ENCODE data around the gene MB. TPM values are rescaled to one million over a fixed set of nuclear protein-coding genes. Genes with fewer than 3 reads are reported as not detected.

Gene MB
- total and polyA plus RNA-seq, 2 experiments from 2014 or later: not detected

DNA sequence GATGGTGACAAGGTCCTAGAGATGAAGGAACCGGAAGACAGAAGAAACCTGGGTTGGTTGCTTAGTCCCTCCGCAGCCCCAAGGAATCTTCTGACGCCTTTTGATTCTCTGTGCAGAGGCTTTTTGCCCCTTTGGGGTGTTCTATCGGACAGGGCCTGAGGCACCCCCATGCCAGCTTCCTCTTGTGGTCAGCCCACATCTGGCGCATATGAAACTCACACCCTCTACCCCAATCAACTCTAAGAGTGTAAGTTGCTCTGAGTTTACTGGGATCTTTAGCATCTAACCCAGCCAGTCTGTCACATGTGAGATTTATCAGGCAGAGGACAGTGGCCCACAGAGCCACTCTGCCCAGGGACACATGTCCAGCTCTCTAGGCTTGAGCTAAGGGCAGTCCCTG is 59.1 kb downstream of the MB start:
- no peaks in the 10 kb centered on the region for H3F3A ChIP-seq (replicated peaks; ENCODE audit: low read depth)
- Mint-ChIP-seq H3K27ac (no peak overlapping the region), H3K4me3 (no peak overlapping the region), H3K4me1 (peaks cover 12% of the 10 kb centered on the region), H3K36me3 (ENCODE audit: low read depth) (no peaks in the 10 kb centered on the region), H3K9me3 (no peaks in the 10 kb centered on the region; the same call in 2 of the 3 replicates), H3K27me3 (ENCODE audit: insufficient read depth, low read depth, poor library complexity) (peaks cover 14% of the 10 kb centered on the region)
- no peak overlapping the region for H3K4me3 ChIP-seq
- H3K27me3 ChIP-seq (ENCODE audit: insufficient read depth): no peaks in the 10 kb centered on the region
- no peaks in the 10 kb centered on the region for H3K9me2 ChIP-seq (ENCODE audit: insufficient read depth)
- DNase-seq (ENCODE audit: low spot score) (no peak), ATAC-seq (no peak)
- peaks cover 7% of the 10 kb centered on the region for H3K4me1 ChIP-seq (ENCODE audit: insufficient read depth)
- H3K79me2 ChIP-seq (replicated peaks; ENCODE audit: insufficient read depth): no peaks in the 10 kb centered on the region
- no peak overlapping the region for H3K27ac ChIP-seq (ENCODE audit: low read depth)
- H2AFZ ChIP-seq: no peak overlapping the region
- no peak for TF ChIP-seq ZNF114 (CRISPR knock-in tag; IDR thresholded peaks at IDR 0.05)
- no peak for TF ChIP-seq ZNF331 (CRISPR knock-in tag; IDR thresholded peaks at IDR 0.05; ENCODE audit: low read depth)
- no peak for TF ChIP-seq CREB1 (CRISPR knock-in tag; IDR thresholded peaks at IDR 0.05; ENCODE audit: low read depth)
- TF ChIP-seq, protein P1, sequence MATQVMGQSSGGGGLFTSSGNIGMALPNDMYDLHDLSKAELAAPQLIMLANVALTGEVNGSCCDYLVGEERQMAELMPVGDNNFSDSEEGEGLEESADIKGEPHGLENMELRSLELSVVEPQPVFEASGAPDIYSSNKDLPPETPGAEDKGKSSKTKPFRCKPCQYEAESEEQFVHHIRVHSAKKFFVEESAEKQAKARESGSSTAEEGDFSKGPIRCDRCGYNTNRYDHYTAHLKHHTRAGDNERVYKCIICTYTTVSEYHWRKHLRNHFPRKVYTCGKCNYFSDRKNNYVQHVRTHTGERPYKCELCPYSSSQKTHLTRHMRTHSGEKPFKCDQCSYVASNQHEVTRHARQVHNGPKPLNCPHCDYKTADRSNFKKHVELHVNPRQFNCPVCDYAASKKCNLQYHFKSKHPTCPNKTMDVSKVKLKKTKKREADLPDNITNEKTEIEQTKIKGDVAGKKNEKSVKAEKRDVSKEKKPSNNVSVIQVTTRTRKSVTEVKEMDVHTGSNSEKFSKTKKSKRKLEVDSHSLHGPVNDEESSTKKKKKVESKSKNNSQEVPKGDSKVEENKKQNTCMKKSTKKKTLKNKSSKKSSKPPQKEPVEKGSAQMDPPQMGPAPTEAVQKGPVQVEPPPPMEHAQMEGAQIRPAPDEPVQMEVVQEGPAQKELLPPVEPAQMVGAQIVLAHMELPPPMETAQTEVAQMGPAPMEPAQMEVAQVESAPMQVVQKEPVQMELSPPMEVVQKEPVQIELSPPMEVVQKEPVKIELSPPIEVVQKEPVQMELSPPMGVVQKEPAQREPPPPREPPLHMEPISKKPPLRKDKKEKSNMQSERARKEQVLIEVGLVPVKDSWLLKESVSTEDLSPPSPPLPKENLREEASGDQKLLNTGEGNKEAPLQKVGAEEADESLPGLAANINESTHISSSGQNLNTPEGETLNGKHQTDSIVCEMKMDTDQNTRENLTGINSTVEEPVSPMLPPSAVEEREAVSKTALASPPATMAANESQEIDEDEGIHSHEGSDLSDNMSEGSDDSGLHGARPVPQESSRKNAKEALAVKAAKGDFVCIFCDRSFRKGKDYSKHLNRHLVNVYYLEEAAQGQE (IDR thresholded peaks at IDR 0.05; ENCODE audit: unreplicated experiment): no peak
- no peak for TF ChIP-seq EZH2phosphoT487 (IDR thresholded peaks at IDR 0.05; ENCODE audit: unreplicated experiment)
- TF ChIP-seq POLR2AphosphoS5 (IDR thresholded peaks at IDR 0.05; ENCODE audit: low read depth): no peak
- TF ChIP-seq NANOG (IDR thresholded peaks at IDR 0.05; ENCODE audit: borderline replicate concordance): no peak
- TF ChIP-seq, protein P2, sequence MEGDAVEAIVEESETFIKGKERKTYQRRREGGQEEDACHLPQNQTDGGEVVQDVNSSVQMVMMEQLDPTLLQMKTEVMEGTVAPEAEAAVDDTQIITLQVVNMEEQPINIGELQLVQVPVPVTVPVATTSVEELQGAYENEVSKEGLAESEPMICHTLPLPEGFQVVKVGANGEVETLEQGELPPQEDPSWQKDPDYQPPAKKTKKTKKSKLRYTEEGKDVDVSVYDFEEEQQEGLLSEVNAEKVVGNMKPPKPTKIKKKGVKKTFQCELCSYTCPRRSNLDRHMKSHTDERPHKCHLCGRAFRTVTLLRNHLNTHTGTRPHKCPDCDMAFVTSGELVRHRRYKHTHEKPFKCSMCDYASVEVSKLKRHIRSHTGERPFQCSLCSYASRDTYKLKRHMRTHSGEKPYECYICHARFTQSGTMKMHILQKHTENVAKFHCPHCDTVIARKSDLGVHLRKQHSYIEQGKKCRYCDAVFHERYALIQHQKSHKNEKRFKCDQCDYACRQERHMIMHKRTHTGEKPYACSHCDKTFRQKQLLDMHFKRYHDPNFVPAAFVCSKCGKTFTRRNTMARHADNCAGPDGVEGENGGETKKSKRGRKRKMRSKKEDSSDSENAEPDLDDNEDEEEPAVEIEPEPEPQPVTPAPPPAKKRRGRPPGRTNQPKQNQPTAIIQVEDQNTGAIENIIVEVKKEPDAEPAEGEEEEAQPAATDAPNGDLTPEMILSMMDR (conservative IDR thresholded peaks at IDR 0.05; ENCODE audit: low read depth in 2 of 2): no peak
- no peak for TF ChIP-seq JUNB (IDR thresholded peaks at IDR 0.05; ENCODE audit: unreplicated experiment)
- TF ChIP-seq, protein P3, sequence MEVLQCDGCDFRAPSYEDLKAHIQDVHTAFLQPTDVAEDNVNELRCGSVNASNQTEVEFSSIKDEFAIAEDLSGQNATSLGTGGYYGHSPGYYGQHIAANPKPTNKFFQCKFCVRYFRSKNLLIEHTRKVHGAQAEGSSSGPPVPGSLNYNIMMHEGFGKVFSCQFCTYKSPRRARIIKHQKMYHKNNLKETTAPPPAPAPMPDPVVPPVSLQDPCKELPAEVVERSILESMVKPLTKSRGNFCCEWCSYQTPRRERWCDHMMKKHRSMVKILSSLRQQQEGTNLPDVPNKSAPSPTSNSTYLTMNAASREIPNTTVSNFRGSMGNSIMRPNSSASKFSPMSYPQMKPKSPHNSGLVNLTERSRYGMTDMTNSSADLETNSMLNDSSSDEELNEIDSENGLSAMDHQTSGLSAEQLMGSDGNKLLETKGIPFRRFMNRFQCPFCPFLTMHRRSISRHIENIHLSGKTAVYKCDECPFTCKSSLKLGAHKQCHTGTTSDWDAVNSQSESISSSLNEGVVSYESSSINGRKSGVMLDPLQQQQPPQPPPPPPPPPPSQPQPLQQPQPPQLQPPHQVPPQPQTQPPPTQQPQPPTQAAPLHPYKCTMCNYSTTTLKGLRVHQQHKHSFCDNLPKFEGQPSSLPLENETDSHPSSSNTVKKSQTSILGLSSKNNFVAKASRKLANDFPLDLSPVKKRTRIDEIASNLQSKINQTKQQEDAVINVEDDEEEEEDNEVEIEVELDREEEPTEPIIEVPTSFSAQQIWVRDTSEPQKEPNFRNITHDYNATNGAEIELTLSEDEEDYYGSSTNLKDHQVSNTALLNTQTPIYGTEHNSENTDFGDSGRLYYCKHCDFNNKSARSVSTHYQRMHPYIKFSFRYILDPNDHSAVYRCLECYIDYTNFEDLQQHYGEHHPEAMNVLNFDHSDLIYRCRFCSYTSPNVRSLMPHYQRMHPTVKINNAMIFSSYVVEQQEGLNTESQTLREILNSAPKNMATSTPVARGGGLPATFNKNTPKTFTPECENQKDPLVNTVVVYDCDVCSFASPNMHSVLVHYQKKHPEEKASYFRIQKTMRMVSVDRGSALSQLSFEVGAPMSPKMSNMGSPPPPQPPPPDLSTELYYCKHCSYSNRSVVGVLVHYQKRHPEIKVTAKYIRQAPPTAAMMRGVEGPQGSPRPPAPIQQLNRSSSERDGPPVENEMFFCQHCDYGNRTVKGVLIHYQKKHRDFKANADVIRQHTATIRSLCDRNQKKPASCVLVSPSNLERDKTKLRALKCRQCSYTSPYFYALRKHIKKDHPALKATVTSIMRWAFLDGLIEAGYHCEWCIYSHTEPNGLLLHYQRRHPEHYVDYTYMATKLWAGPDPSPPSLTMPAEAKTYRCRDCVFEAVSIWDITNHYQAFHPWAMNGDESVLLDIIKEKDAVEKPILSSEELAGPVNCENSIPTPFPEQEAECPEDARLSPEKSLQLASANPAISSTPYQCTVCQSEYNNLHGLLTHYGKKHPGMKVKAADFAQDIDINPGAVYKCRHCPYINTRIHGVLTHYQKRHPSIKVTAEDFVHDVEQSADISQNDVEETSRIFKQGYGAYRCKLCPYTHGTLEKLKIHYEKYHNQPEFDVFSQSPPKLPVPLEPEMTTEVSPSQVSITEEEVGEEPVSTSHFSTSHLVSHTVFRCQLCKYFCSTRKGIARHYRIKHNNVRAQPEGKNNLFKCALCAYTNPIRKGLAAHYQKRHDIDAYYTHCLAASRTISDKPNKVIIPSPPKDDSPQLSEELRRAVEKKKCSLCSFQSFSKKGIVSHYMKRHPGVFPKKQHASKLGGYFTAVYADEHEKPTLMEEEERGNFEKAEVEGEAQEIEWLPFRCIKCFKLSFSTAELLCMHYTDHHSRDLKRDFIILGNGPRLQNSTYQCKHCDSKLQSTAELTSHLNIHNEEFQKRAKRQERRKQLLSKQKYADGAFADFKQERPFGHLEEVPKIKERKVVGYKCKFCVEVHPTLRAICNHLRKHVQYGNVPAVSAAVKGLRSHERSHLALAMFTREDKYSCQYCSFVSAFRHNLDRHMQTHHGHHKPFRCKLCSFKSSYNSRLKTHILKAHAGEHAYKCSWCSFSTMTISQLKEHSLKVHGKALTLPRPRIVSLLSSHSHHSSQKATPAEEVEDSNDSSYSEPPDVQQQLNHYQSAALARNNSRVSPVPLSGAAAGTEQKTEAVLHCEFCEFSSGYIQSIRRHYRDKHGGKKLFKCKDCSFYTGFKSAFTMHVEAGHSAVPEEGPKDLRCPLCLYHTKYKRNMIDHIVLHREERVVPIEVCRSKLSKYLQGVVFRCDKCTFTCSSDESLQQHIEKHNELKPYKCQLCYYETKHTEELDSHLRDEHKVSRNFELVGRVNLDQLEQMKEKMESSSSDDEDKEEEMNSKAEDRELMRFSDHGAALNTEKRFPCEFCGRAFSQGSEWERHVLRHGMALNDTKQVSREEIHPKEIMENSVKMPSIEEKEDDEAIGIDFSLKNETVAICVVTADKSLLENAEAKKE (CRISPR knock-in tag; IDR thresholded peaks at IDR 0.05): no peak
- TF ChIP-seq, protein P4, sequence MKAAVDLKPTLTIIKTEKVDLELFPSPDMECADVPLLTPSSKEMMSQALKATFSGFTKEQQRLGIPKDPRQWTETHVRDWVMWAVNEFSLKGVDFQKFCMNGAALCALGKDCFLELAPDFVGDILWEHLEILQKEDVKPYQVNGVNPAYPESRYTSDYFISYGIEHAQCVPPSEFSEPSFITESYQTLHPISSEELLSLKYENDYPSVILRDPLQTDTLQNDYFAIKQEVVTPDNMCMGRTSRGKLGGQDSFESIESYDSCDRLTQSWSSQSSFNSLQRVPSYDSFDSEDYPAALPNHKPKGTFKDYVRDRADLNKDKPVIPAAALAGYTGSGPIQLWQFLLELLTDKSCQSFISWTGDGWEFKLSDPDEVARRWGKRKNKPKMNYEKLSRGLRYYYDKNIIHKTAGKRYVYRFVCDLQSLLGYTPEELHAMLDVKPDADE (IDR thresholded peaks at IDR 0.05): no peak
- no peak for TF ChIP-seq STAT1 (IDR thresholded peaks at IDR 0.05; ENCODE audit: unreplicated experiment)
- no peak for TF ChIP-seq EZH2 (IDR thresholded peaks at IDR 0.05; ENCODE audit: low read depth, unreplicated experiment)
- H3K4me2 ChIP-seq: no peak overlapping the region
- no peaks in the 10 kb centered on the region for H4K20me1 ChIP-seq (replicated peaks; ENCODE audit: insufficient read depth)
- H3K36me3 ChIP-seq (ENCODE audit: insufficient read depth): no peaks in the 10 kb centered on the region
